Stimulated activated CD4-positive, alpha-beta T cell treated with anti-CD3 and anti-CD28 coated beads, Interleukin-1b, Interleukin-23, amount 100 ng/mL, for 1 hour (primary cell): ENCODE results near the gene FIBP.

Experiments used
- DNase-seq, 2 donors: peaks; one replicate each; pipeline ENCODE4 v3.0.0-alpha.2; 2020; ENCODE audit warnings: low read depth in 2 of 2

FIBP gene

GRCh38 chr11:65871811-65872548 is 16.3 kb downstream of the FIBP start:
- no peak for DNase-seq

GRCh38 chr11:65870706-65871681 is 17.3 kb downstream of the FIBP start:
- no peak for DNase-seq

GRCh38 chr11:65870307-65870658 is 18.0 kb downstream of the FIBP start:
- DNase-seq = no peak

- DNase-seq = no peak
These were observed 18.5 kb downstream of the FIBP start for GRCh38 chr11:65869643-65870306.

- DNase-seq = no peak
These were observed 19.4 kb downstream of the FIBP start for GRCh38 chr11:65868907-65869306.

- DNase-seq = no peak
These were observed 20.1 kb downstream of the FIBP start for GRCh38 chr11:65868076-65868667.

- no peak for DNase-seq
These were observed 20.8 kb downstream of the FIBP start for GRCh38 chr11:65867284-65868071.

- DNase-seq = no peak
These were observed 21.6 kb downstream of the FIBP start for GRCh38 chr11:65866509-65867283.

- DNase-seq = no peak
These were observed 22.6 kb downstream of the FIBP start for GRCh38 chr11:65865550-65866172.

GRCh38 chr11:65864706-65865471 is 23.4 kb downstream of the FIBP start:
- no peak for DNase-seq

- no peak for DNase-seq
These were observed 24.2 kb downstream of the FIBP start for GRCh38 chr11:65863889-65864705.

- DNase-seq = no peak
These were observed 25.1 kb downstream of the FIBP start for GRCh38 chr11:65862941-65863888.

- DNase-seq = no peak
These were observed 26.0 kb downstream of the FIBP start for GRCh38 chr11:65862191-65862735.

GRCh38 chr11:65861533-65862183 is 26.6 kb downstream of the FIBP start:
- no peak for DNase-seq

- no peak for DNase-seq
These were observed 27.1 kb downstream of the FIBP start for GRCh38 chr11:65861165-65861505.
